GM12891 (cell line): ENCODE data around the gene CCDC88C.

Experiments used
- PAX5 ChIP-seq: IDR thresholded peaks from 2 replicates; pipeline ENCODE4 v1.6.1; 2011; ENCODE audit warnings: low read length, moderate library complexity, mild to moderate bottlenecking; ENCODE audit not compliant: insufficient read depth, severe bottlenecking
- POLR2A ChIP-seq: IDR thresholded peaks from 2 replicates; pipeline ENCODE4 v1.6.1; 2011; ENCODE audit warnings: low read depth, low read length, control low read depth
- POLR2AphosphoS5 ChIP-seq: IDR thresholded peaks from 2 replicates; pipeline ENCODE4 v1.6.1; 2011; ENCODE audit warnings: low read depth, low read length, control low read depth
- TAF1 ChIP-seq: IDR thresholded peaks from 2 replicates; pipeline ENCODE4 v1.6.1; 2011; ENCODE audit warnings: low read depth, low read length, control low read depth

GRCh38 chr14:91456283-91456682, 38.7 kb upstream of the CCDC88C start:
- TF ChIP-seq POLR2A: no peak; the same call in 1 of the 2 replicates
- TF ChIP-seq POLR2AphosphoS5: peak; percentile 66; the same call in 1 of the 2 replicates
- no peak for TF ChIP-seq TAF1
- no peak for TF ChIP-seq PAX5
